GM18519 (cell line): ENCODE results near the gene GNG7.
"Not testable (repeated sequence)": the region's sequence is repeated elsewhere in the genome, so short reads cannot be mapped to it uniquely, and the experiment has no call there.

Experiments used
- ATAC-seq: cut with Tn5 transposase; IDR thresholded peaks from one replicate; pipeline ENCODE4 v1.9.1; 2021; ENCODE audit warnings: mild to moderate bottlenecking, moderate library complexity; ENCODE audit not compliant: unreplicated experiment, low FRiP score

GNG7 gene

DNA sequence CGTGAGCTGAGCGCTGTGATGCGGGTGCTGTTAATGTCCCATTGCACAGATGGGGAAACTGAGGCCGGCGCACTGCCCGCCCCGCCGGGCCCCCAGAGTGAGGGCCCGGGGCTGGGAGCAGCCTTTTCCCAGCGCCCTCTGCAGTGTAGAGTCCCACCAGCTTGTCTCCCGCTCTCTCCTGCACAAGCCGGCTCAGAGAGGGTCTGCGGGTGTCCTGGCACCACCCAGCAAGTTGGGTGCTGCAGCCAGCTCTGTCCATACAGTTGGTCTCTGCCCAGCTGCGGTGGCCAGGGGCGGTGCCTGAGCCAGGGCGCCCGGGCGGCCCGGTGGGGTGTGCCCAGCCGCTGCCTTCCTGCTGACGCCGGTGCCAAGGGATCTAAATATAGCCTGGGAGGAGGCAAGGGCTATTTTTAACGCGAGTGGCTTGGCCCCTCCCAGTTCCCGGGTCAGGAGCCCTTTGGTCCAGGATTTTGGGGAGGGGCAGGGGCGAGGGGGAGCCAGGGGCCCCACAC, 207.3 kb downstream of the GNG7 start:
- no peak for ATAC-seq

DNA sequence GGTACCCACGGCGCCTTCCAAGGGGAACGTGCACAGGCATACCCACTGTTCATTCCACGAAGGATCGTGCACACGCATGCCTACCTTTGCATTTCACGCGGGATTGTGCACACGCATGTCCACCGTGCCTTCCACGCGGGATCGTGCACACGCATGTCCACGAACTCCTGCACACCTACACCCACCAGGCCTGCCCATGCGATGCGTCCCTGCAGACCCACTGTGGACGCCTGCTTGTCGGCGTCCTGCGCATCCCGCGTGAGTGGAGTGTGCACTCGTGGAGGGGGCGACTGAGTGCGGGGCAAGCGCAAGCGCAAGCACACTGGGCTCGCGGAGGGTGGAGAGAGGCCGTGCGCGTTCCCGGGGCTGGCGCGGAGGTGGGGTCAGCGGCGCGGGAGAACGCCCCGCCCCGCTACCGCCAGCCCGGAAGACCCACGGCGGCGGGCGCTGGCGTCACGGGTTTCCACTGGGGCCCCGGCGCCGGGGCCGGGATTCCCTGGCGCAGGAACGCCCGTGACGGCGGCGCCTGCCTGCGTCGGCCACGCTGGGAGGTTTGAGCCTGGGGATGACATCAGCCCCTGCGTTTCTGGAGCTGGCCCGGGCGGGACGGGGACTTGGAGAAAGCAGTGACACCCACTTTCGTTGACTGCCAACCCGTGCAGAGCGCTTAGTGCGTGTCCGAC, 207.9 kb downstream of the GNG7 start:
- ATAC-seq = no peak

- ATAC-seq = no peak
Measured at GRCh38 chr19:2494084-2494446, 208.4 kb downstream of the GNG7 start.

GRCh38 chr19:2493448-2493847, 209.0 kb downstream of the GNG7 start:
- ATAC-seq = not testable (repeated sequence)

DNA sequence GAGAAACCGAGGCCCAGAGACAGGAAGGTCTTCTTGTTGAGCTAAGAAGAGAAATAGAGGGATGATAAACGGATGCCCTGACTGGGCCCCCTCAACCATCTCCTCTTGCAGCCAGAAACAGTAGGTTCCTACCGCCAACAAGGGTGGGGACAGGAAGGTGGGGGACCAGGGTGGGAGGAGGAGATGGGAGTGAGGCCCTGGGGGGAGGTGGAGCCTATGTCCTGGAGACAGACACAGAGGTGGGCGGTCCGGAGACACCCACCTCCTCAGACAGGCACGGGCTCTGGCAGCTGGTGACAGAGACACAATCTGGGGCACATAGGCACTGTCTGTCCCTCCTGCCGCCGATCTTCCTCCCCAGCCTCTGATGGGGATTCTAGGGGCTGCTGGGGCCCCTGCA, 209.6 kb downstream of the GNG7 start:
- ATAC-seq = no peak

DNA sequence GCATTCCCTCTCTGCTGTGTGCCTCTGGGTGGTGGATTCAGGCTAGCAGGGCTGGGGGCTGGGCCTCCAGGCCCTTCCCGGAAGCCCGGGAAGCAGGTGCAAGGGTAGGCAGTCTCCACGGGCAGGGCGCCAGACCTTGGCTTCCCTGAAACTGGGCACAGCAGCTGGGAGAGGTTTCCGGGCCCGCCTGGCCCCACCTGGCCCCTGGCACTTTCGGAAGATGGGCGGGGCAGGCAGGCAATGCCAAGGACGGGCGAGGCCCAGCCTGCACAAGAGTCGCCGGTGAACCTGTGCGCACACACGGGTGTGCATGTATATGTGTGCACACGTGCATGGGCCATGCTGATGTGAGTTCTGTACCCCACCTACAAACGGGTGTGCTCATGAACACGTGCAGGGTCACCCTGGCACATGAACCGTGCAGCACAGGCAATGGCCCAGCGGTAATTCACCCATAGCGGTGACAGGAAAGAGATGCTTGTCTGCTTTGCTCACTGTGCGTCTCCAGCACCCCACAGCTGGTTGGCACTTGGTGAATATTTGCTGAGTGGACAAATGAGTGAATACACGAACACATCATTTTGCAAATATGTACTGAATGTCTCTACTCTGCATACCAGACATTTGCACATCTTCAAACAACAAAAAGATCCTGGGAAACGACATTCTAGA, 211.2 kb downstream of the GNG7 start:
- ATAC-seq = no peak

DNA sequence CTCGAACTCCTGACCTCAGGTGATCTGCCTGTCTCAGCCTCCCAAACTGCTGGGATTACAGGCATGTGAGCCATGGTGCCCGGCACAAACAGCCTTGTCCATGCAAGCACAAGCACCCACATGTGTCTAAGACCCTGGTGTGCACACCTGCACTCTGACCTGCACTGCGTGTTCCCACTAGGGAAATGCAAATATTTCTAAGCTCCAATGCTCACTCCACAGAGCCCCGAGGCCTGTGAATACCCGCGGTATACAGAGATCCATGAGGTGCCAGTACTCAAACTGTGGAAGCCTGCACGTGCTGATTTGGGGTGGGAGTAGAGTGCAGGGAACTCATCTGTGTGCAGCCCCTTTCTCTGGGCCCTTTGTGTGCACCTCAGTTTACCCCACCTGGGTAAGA, 211.8 kb downstream of the GNG7 start:
- no peak for ATAC-seq

GRCh38 chr19:2488942-2489731, 213.4 kb downstream of the GNG7 start:
- ATAC-seq = no peak

- no peak for ATAC-seq
Measured at GRCh38 chr19:2488405-2488941, 214.0 kb downstream of the GNG7 start.

GRCh38 chr19:2487842-2488241, 214.7 kb downstream of the GNG7 start:
- ATAC-seq = no peak

DNA sequence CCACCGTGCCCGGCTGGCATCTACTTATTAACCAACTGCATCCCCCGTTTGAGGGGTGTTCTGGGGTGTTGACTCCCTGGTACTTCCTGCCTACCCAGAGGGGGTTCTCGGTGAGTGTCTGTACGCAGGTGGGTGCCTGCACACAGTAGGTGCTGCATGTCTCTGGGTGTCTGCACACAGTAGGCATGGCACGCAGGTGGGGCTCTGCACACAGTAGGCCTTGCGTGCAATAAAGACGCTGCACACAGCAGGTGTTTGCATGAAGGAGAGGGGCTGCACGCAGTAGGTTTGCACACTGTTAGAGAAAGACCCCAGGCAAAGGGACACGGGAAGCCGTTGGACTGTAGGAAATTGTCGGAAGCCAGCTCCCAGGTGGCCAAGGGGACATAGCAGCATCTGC, 215.4 kb downstream of the GNG7 start:
- no peak for ATAC-seq

DNA sequence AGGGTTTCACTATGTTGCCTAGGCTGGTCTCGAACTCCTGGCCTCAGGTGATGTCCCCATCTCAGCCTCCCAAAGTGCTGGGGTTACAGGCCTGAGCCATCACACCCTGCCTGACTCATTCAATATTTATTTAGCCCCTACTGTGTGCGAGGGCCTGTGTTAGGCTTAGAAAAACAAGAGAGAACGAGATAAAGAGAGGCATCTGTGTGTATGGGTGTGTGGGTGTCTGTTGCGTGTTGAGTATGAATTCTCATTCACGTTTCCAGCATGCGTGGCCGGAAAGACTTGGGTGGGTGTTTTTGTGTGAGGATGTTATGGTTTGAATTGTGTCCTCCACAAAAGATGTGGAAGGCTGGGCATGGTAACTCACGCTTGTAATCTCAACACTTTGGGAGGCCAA, 217.1 kb downstream of the GNG7 start:
- no peak for ATAC-seq

DNA sequence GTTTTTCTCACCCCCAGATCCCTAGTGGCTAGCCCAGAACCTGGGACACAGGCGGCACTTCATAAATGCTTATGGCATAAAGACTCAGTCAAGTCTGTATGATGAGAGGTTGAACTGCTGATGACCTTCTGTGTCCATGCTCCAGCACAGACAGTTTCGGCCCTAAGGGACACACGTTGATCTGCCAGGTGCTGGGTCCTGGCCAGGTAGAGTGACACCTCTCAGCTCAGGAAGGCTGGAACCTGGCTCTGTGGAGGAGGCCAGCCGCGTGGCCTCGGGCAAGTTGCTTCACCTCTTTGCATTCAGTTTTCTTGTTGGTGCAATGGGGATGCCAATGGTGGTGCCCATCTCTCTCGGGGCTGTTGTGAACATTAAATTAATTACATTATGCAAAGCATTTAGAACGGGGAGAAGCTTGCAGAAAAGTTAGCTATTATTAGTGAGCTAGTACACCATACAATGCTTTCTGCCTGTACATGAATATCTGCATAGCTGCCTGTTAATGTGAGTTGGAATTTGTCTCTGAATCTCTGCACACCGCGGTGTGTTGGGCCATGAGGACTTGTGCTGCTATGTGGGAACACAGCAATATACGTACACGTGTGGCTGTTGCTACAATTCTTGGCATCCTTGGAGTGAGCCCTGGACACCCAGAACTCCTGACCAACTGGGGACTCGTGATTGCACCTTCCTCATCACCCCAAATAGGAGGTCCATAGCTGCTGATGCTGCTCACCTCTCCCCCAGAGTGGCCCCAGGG, 218.1 kb downstream of the GNG7 start:
- no peak for ATAC-seq

DNA sequence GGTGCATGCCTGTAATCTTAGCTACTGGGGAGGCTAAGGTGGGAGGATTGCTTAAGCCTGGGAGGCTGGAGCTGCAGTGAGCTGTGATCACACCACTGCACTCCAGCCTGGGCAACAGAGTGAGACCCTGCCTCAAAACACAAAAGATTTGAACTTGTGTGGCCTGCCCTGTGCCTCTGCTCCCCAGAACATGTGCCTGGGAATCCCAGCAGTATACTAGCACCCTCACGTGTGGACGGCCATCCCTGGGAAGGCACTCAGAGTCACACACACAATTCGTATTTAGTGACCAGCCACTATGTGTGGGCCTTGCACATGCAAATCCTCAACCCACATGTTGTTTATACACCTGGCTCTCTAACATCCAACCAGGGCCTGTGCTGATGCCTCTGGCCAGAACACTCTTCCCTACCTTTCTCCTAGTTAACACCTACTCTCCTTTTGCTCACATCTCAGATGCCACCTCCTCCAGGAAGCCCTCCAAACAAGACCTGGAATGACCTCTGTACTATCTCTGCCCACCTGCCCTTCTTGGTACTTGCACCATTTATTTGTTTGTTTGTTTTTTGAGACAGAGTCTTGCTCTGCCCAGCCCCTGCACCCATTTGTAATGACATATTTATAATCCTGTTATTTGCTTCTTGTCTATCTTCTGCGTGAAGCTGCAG, 218.9 kb downstream of the GNG7 start:
- ATAC-seq = no peak

GRCh38 chr19:2483084-2483483, 219.4 kb downstream of the GNG7 start:
- no peak for ATAC-seq

- ATAC-seq = no peak
Measured at GRCh38 chr19:2482354-2483038, 220.0 kb downstream of the GNG7 start.

DNA sequence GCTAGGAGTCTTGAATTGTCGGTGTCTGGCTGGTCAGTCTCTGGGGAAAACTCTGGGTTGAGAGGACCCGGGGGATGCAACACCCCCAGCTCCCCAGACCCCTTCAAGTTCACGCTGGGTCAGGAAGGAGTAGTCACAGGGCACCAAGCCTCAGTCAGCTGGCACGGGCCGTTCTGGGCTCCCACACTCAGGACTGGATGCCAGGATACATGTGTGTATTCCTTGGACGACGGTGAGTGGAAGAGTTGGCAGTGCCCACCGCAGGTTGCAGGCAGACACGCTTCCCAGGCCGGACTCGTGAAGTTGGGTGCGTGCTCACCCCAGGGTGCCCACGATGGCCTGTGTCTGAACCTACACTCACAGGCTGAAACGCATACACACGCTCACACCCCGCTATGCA, 221.0 kb downstream of the GNG7 start:
- ATAC-seq = no peak

- no peak for ATAC-seq
Measured at GRCh38 chr19:2479556-2480194, 222.8 kb downstream of the GNG7 start.
